Activated naive CD8-positive, alpha-beta T cell treated with anti-CD3 and anti-CD28 coated beads, Interleukin-2, amount 10 ng/mL, durations not matched to agents 7 days and 5 days (primary cell): Measurements from ENCODE around the gene VWF. TPM values are rescaled to one million over a fixed set of nuclear protein-coding genes. Genes with fewer than 3 reads are reported as not detected.

ENCODE experiments used
- ATAC-seq: fragments of 150-1000 bp; cut with Tn5 transposase; one replicate; pipeline ENCODE4 v1.10.0; 2021; ENCODE audit warnings: low read depth, moderate library complexity
- POLR2A ChIA-PET: fragments of 350-600 bp; sonication (Branson Sonifier 250); formaldehyde crosslinking; loops from one replicate; lab custom pipeline; 2021; ENCODE audit warnings: antibody characterized with exemption; lab: Charles Lee
- DNase-seq: peaks from one replicate; pipeline ENCODE4 v3.0.0; 2021
- H3K27ac Mint-ChIP-seq: one replicate; pipeline ENCODE4 v1.8.0; 2022; ENCODE audit warnings: mild to moderate bottlenecking, mixed read lengths
- H3K27me3 Mint-ChIP-seq: one replicate; pipeline ENCODE4 v1.8.0; 2022; ENCODE audit warnings: mild to moderate bottlenecking, moderate library complexity, mixed read lengths
- H3K36me3 Mint-ChIP-seq: one replicate; pipeline ENCODE4 v1.8.0; 2021; ENCODE audit warnings: mild to moderate bottlenecking, mixed read lengths
- H3K4me1 Mint-ChIP-seq: one replicate; pipeline ENCODE4 v1.8.0; 2021; ENCODE audit warnings: mixed read lengths
- H3K4me3 Mint-ChIP-seq: one replicate; pipeline ENCODE4 v1.8.0; 2022; ENCODE audit warnings: mild to moderate bottlenecking, moderate library complexity, mixed read lengths
- H3K9me3 Mint-ChIP-seq: one replicate; pipeline ENCODE4 v1.8.0; 2021; ENCODE audit warnings: mixed read lengths
- total RNA-seq, 2 experiments: library from RNA; stranded (reverse); gene quantifications; one replicate each; pipeline ENCODE4 v1.2.3, GENCODE V29; 2021

Gene VWF
- total RNA-seq, 2 experiments from 2014 or later, result 0.23 to 0.44 TPM

DNA sequence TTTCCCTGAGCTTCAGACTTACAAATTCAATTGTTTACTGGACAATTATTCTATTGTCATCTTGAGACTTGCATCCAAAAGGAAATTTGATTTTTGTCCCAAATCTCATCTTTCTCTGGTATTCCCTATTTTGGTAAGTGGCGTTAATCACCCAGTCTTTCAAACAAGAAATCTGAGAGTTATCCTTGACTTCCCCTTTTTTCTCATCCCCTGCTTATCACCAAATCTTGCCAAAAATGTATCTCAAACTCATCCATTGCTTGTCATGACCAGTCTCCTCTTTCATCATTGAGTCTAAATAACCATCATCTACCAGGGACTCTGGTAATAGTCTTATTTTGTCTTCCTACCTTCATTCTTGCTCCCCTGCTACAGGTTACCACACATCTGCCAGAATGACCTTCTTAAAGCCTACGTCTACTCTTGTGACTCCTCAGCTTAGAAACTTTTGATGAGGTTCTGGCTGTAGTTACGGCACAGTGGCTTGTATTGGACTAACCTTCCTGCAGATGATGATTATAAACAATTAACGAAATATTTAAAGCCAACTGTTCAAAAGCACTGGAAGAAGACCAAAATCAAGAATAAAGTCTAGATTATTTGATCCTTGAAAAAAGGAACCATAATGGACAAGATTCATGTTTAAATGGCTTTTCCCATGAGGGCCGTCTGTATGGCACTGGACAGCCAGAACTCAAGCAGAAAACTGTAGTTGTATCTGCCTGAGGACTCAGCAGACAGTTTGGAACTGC is 170.5 kb downstream of the VWF start:
- ATAC-seq (no peak), DNase-seq (no peak)
- POLR2A ChIA-PET, result no interaction called here
- Mint-ChIP-seq H3K9me3 (no peaks in the 10 kb centered on the region), H3K4me3 (no peak overlapping the region), H3K27ac (no peak overlapping the region), H3K4me1 (no peaks in the 10 kb centered on the region), H3K27me3 (peaks cover 18% of the 10 kb centered on the region), H3K36me3 (no peaks in the 10 kb centered on the region)

DNA sequence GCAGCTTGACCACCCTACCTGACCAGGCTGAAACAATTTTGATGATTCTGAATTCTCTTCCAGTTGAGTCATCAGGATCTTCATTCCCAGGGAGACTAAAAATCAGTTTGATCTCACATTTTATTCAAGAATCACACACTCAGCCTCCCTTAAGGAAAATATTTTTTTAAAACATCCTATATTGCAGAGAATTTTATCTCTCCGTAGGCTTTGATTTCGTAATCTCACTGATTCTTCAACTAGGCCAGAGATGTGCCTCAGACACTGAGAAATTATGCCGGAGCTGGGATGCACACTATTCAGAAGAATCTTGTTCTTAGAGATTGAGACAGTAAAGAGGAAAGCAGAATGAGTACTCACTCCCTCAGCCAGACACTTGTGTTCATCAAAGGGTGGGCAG is 172.4 kb downstream of the VWF start:
- H3K4me3 Mint-ChIP-seq, result no peak overlapping the region
- peaks cover 21% of the 10 kb centered on the region for H3K27me3 Mint-ChIP-seq
- no peaks in the 10 kb centered on the region for H3K36me3 Mint-ChIP-seq
- DNase-seq (no peak), ATAC-seq (no peak)
- H3K4me1 Mint-ChIP-seq, result no peaks in the 10 kb centered on the region
- H3K27ac Mint-ChIP-seq, result no peak overlapping the region
- POLR2A ChIA-PET, result no interaction called here
- no peaks in the 10 kb centered on the region for H3K9me3 Mint-ChIP-seq

DNA sequence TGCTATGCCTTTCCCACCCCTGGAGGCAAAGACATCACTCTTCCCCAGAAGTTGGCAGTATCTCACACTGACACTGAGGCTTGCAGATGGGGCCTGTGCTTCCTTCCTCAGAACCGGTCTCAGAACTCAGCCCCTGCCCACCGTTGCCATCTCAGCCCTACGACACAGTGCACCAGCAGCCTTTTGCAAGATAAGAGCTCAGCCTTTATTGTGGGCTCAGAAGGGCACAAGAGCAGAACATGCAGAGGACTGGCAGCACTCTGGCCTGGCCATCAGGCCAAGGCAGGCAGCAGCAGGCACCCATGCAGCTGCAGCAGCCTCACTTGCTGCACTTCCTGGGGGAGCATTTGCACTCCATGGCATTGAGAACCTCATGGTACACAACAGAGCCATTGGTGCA is 175.8 kb downstream of the VWF start:
- Mint-ChIP-seq H3K27me3 (peaks cover 48% of the 10 kb centered on the region), H3K4me3 (no peak overlapping the region), H3K9me3 (no peaks in the 10 kb centered on the region), H3K4me1 (peaks cover 1% of the 10 kb centered on the region), H3K36me3 (no peaks in the 10 kb centered on the region), H3K27ac (no peak overlapping the region)
- DNase-seq (no peak), ATAC-seq (no peak)
- POLR2A ChIA-PET, result no interaction called here

DNA sequence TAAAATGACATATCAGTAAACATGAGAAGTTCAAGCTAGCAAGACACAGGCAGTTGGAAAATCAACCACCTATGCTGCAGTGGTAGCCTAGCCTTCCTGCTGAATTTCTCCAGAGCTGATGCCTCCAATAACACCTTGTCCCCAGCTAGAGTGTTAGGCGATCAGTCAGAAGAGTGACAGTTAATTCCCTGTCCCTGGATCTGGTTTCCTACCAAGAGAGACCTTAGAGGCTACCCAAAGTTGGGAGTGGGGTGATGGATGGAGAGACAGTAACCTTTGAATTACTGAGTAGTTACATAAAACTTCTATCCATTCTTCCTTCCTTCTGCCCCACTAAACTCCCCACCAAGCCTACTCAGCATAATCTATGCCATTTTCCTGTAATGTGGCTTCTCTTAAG is 177.5 kb downstream of the VWF start:
- peaks cover 1% of the 10 kb centered on the region for H3K4me1 Mint-ChIP-seq

DNA sequence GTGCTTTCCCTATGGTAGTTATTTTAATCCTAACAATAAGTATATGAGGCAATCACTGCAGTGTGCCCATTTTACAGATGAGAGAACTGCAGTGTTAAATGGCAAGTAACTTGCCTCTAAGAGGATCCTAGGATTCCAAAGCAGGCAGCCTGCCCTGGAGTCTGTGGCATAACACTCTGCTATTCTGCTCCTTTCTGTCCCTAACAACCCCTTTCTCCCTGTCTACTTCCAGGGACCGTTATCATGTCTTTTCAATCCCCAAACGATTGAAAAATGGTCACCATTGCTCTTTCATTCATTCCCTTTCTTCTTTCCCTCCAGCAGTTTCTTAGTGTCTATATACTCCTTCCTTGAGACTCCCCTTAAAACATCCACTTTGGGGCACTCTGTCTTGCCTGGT is 178.1 kb downstream of the VWF start:
- Mint-ChIP-seq H3K36me3 (no peaks in the 10 kb centered on the region), H3K4me3 (no peak overlapping the region), H3K4me1 (peaks cover 1% of the 10 kb centered on the region), H3K27me3 (peaks cover 55% of the 10 kb centered on the region), H3K9me3 (no peaks in the 10 kb centered on the region), H3K27ac (no peak overlapping the region)
- DNase-seq, result no peak
- ATAC-seq, result no peak
- POLR2A ChIA-PET, result no interaction called here

More for the DNA sequence above, 177.5 kb downstream of the VWF start:
- peaks cover 57% of the 10 kb centered on the region for H3K27me3 Mint-ChIP-seq
- DNase-seq, result no peak
- no peaks in the 10 kb centered on the region for H3K36me3 Mint-ChIP-seq
- H3K27ac Mint-ChIP-seq, result no peak overlapping the region
- ATAC-seq, result no peak
- no peaks in the 10 kb centered on the region for H3K9me3 Mint-ChIP-seq
- no peak overlapping the region for H3K4me3 Mint-ChIP-seq
- POLR2A ChIA-PET, result no interaction called here

DNA sequence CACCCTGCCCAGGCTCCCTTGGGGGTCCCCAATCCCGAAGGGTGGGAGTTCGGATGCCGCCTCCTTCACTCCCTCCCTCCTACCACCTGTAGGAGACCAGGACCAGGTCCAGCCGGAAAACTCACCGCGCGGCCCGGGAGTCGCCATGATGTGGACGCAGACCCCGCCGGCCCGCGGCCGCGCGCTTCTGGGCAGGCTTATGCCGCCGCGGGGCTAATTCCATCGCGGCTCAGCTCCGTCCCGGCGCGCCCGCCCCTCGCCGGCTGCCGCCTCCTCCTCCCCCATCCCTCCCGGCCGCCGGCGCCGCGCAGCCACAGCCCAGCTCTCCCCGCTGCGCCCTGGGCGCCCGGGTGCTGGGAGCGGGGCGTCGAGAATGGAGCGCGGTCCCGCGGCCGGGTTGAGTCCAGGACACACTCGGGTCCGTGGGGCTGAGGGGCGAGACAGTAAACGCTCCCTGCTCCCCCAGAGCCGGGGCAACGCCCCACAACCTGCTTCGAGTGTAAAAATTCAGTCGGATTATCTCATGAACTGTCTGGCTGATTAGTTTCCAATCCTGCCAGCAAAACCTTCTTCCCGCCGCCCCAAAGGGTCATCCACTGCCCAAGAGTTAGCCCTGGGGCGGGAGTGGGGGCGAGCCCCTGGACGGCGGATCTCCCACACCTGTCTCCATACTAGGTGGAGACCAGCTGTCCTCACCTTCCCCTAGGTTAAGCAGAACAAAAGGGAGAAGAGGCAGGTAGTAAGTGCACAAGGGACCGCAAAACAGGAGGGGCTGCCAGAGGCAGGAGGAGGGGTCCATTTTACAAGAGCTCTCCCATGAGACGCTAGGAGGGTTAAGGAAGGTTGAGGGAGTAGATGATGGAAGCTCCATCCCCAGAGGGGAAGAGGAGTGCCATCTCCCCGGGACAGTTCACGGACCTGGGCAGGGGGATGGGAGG is 179.1 kb downstream of the VWF start, which contains the start of gene ANO2:
Gene ANO2, minus strand, starts transcription at position 189 of the 938 bp plus-strand sequence. Its CDS starts 42 bp downstream, at position 147.
- POLR2A ChIA-PET, result no interaction called here
- DNase-seq (no peak), ATAC-seq (no peak)
- Mint-ChIP-seq H3K9me3 (no peaks in the 10 kb centered on the region), H3K36me3 (no peaks in the 10 kb centered on the region), H3K4me3 (no peak within 1 kb of the TSS), H3K27ac (no peak within 1 kb of the TSS), H3K4me1 (peaks cover 1% of the 10 kb centered on the region), H3K27me3 (peaks cover 49% of the 10 kb centered on the region)

DNA sequence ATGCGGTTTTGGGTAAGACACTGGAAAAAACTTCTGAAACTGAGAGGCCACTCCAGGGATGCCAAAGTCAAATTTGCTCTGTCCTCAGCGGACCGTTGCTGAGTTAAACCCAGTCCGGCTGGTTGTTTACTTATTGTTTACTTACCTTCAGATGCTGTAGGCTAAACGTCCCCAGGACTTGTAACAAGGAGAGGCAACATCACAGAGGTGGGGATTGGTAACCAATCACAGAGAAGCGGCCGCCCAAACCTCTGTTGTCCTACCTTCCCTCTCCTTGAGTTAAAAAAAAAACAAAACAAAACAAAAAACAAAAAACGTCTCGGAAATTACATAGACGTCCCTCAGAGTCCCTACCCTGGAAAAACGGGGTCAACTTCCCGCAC is 179.8 kb downstream of the VWF start:
- Mint-ChIP-seq H3K27me3 (peaks cover 49% of the 10 kb centered on the region), H3K4me1 (peaks cover 1% of the 10 kb centered on the region)
- ATAC-seq, result no peak

DNA sequence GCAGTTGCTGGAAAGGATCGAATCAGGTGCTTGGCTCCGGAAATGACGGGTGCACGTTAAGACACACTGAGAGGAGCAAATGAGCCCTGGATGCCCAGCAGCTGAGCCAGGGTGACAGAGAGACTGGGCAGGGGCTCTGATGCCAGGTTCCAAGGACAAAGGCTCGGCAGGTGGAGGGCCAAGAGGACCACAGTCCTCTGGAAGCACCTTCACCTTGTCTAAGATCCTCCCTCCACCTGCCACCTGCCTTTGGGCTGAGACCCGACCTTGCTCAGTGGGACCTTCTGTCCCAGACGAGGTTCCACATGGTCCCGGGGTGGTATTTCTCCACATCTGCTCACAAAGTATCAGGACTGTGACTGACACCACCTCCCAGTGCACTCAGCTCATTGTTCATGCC is 180.4 kb downstream of the VWF start:
- Mint-ChIP-seq H3K36me3 (no peaks in the 10 kb centered on the region), H3K27ac (no peak overlapping the region), H3K27me3 (peaks cover 49% of the 10 kb centered on the region), H3K4me3 (no peak overlapping the region), H3K4me1 (peaks cover 1% of the 10 kb centered on the region), H3K9me3 (no peaks in the 10 kb centered on the region)
- DNase-seq (no peak), ATAC-seq (no peak)
- POLR2A ChIA-PET, result no interaction called here

More for the DNA sequence above, 179.8 kb downstream of the VWF start:
- Mint-ChIP-seq H3K36me3 (no peaks in the 10 kb centered on the region), H3K9me3 (no peaks in the 10 kb centered on the region), H3K27ac (no peak overlapping the region), H3K4me3 (no peak overlapping the region)
- POLR2A ChIA-PET, result no interaction called here
- no peak for DNase-seq

DNA sequence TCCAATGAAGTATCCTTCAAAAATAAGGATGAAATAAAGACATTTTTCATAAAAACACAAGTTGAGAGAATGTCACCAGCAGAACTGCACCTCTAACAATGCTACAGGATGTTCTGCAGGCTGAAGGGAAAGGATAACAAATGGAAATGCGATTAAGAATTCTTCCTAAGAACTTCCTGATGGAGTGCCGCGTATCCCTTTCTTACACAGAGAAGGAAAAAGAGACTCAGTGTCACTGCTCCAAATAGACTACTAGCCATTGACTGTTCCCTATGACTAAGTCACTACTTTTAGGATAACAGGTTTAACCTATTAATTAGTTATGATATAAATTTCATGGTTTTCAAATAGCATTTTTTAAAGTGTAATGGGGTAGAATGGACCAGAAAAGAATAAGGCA is 182.6 kb downstream of the VWF start:
- H3K27ac Mint-ChIP-seq, result no peak overlapping the region
- H3K4me3 Mint-ChIP-seq, result no peak overlapping the region
- POLR2A ChIA-PET, result no interaction called here
- ATAC-seq, result no peak
- no peaks in the 10 kb centered on the region for H3K36me3 Mint-ChIP-seq
- peaks cover 43% of the 10 kb centered on the region for H3K27me3 Mint-ChIP-seq
- H3K9me3 Mint-ChIP-seq, result no peaks in the 10 kb centered on the region
- peaks cover 1% of the 10 kb centered on the region for H3K4me1 Mint-ChIP-seq
- no peak for DNase-seq

DNA sequence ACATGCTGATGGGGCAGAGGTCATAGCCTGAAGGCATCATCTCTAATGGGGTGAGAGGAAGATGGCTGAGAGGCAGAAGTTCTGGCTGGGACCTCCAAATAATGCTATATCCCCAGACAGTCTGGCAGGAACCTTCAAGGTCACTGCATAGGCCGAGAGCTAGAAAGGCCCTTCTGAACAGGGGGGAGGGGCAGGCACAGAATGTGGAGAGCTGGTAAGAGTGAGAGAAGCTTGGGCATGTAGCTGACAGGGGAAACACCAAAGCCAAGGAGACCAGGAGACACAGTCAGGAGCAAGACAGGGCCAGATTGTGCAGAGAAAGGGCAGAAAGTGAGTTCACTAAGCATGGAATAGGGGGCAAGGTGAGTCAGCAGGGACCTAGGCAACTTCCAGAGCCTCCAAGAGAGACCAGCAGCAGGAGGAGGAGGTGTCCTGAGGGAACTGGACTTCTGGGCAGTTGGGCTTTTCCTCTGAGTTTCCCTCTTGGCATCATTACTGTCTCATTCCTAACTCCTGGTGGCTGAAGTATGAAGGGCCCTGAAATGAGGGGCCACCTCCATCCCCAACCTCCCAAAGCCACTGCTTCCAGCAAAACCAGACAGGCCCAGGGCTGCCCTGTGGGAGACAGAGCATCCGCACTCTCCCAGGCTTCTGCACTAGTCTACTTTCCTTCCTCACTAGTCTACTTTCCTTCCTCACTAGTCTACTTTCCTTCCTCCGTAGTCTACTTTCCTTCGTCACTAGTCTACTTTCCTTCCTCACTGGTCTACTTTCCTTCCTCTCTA is 196.5 kb downstream of the VWF start:
- POLR2A ChIA-PET, result no interaction called here
- no peaks in the 10 kb centered on the region for H3K9me3 Mint-ChIP-seq
- no peaks in the 10 kb centered on the region for H3K36me3 Mint-ChIP-seq
- ATAC-seq (no peak), DNase-seq (no peak)
- H3K27ac Mint-ChIP-seq, result no peak overlapping the region
- no peak overlapping the region for H3K4me3 Mint-ChIP-seq
- peaks cover 2% of the 10 kb centered on the region for H3K27me3 Mint-ChIP-seq
- peaks cover 1% of the 10 kb centered on the region for H3K4me1 Mint-ChIP-seq

DNA sequence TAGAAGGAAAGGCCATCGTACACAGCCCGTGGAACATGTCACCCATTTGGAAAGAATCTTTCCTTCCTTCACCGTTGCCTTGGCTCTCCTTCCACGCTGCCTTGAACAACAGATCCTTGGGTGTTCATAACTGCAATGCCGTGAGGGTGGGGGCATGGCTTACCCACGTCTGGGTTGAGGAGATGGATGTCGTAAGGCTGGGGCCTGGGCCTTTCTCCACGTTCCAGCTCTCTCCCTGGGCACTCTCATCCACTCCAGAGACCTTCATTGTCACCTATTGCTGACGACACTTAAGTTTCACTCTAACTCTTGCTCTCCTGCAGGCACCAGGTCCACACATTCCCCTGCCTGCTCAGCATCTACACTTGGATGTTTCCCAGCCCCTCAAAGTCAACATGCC is 198.8 kb downstream of the VWF start:
- POLR2A ChIA-PET, result no interaction called here

DNA sequence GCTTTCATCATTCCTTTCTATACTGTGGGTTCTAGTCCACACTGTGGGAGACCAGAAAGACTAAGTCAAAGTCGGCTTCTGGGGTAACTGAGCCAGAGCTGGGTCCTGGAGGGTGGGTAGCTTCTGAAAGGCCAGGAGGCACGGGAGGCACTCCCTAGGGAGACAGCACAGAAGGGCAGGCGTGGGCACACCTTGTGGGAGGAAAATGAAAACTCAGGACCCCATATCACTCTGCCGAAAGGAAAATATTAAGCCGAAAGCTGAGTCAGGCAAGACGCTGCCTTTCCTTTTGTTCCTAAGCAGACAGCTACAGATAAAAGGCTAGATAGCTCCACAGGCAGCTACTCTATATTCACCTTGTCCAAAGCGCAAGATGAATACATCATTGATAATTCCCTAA is 200.1 kb downstream of the VWF start:
- H3K36me3 Mint-ChIP-seq, result no peaks in the 10 kb centered on the region
- DNase-seq, result no peak
- no peak overlapping the region for H3K4me3 Mint-ChIP-seq
- H3K27me3 Mint-ChIP-seq, result peaks cover 2% of the 10 kb centered on the region
- H3K4me1 Mint-ChIP-seq, result peaks cover 1% of the 10 kb centered on the region
- POLR2A ChIA-PET, result no interaction called here
- ATAC-seq, result no peak
- H3K27ac Mint-ChIP-seq, result no peak overlapping the region
- H3K9me3 Mint-ChIP-seq, result no peaks in the 10 kb centered on the region

More for the DNA sequence above, 198.8 kb downstream of the VWF start:
- no peak overlapping the region for H3K4me3 Mint-ChIP-seq
- DNase-seq (no peak), ATAC-seq (no peak)
- H3K4me1 Mint-ChIP-seq, result peaks cover 1% of the 10 kb centered on the region
- no peaks in the 10 kb centered on the region for H3K9me3 Mint-ChIP-seq
- H3K27me3 Mint-ChIP-seq, result peaks cover 2% of the 10 kb centered on the region
- H3K36me3 Mint-ChIP-seq, result no peaks in the 10 kb centered on the region
- no peak overlapping the region for H3K27ac Mint-ChIP-seq

DNA sequence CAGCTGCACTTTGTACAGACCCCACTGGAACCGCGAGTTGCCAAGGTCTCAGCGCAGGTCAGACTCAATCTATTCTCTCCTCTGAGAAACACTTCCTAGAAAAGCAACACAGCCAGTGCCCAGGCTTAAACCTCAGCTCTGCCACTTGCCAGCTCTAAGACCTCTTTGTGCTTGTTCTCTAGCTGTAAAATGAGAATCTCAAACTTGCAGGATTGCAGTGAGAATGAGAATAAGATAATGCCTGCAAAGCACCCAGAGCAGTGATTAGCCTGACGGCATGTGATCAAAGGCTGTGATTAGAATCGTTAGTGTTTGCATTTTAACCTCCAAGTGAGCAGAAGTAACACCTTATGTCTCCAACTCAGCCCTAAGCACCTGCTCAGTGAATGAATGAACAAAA is 200.7 kb downstream of the VWF start:
- ATAC-seq (no peak), DNase-seq (no peak)
- Mint-ChIP-seq H3K9me3 (no peaks in the 10 kb centered on the region), H3K36me3 (no peaks in the 10 kb centered on the region), H3K27ac (no peak overlapping the region), H3K4me1 (peaks cover 1% of the 10 kb centered on the region), H3K27me3 (peaks cover 2% of the 10 kb centered on the region), H3K4me3 (no peak overlapping the region)
- POLR2A ChIA-PET, result no interaction called here
